A673 (cell line): ENCODE measurements around the gene PIGU. TPM values are rescaled to one million over a fixed set of nuclear protein-coding genes. Genes with fewer than 3 reads are reported as not detected.

Experiments
- BruUV-seq: library from RNA; stranded (reverse); fragments of 400-500 nt; replicated peaks from 2 replicates; lab custom pipeline; 2021; lab: Mats Ljungman, UMichigan
- CTCF ChIA-PET: fragments of 300-600 bp; sonication (Branson Sonifier 250); formaldehyde crosslinking; loops from one replicate; lab custom pipeline; 2022; ENCODE audit warnings: antibody characterized with exemption; lab: Charles Lee
- POLR2A ChIA-PET: fragments of 300-600 bp; sonication (Branson Sonifier 250); formaldehyde crosslinking; loops from one replicate; lab custom pipeline; 2022; ENCODE audit warnings: antibody characterized with exemption; ENCODE audit not compliant: low non-redundant PET; lab: Charles Lee
- DNase-seq: peaks from one replicate; pipeline ENCODE4 v3.0.0-alpha.2; 2015; ENCODE audit warnings: low spot score
- H3K27ac ChIP-seq: fragments of 200-600 bp; sonication (generic); 2 replicates; pipeline ENCODE4 v1.5.1; 2016; ENCODE audit warnings: mixed run types, low read depth, mild to moderate bottlenecking, mixed read lengths, antibody characterized with exemption, low read length; ENCODE audit not compliant: poor library complexity, severe bottlenecking
- H3K27me3 ChIP-seq: fragments of 200-600 bp; sonication (generic); replicated peaks from 2 replicates; pipeline ENCODE4 v1.6.1; 2017; ENCODE audit warnings: mixed run types, low read depth, mild to moderate bottlenecking, mixed read lengths, antibody characterized with exemption, low read length; ENCODE audit not compliant: insufficient read depth, poor library complexity
- H3K36me3 ChIP-seq: fragments of 200-600 bp; sonication (generic); 2 replicates; pipeline ENCODE4 v1.6.1; 2016; ENCODE audit warnings: mixed run types, mild to moderate bottlenecking, mixed read lengths, antibody characterized with exemption, low read length; ENCODE audit not compliant: insufficient read depth, poor library complexity, severe bottlenecking
- H3K4me1 ChIP-seq: fragments of 200-600 bp; sonication (generic); 2 replicates; pipeline ENCODE4 v1.6.1; 2017; ENCODE audit warnings: mixed run types, mild to moderate bottlenecking, mixed read lengths, antibody characterized with exemption, low read length; ENCODE audit not compliant: insufficient read depth, poor library complexity, severe bottlenecking
- H3K4me3 ChIP-seq: fragments of 200-600 bp; sonication (generic); 2 replicates; pipeline ENCODE4 v1.5.1; 2016; ENCODE audit warnings: low read depth, mixed run types, mild to moderate bottlenecking, mixed read lengths, low read length; ENCODE audit not compliant: poor library complexity, severe bottlenecking
- H3K9me3 ChIP-seq: fragments of 200-600 bp; sonication (generic); 2 replicates; pipeline ENCODE4 v1.6.1; 2016; ENCODE audit warnings: mixed run types, low read depth, mild to moderate bottlenecking, mixed read lengths, antibody characterized with exemption, low read length; ENCODE audit not compliant: poor library complexity, severe bottlenecking
- CTCF ChIP-seq: fragments of 300-800, 200-600 bp; sonication (generic); conservative IDR thresholded peaks from 2 replicates; pipeline ENCODE4 v1.5.1; 2017; ENCODE audit warnings: low read depth, mild to moderate bottlenecking, antibody characterized with exemption, low read length, moderate library complexity, mixed read lengths
- EZH2 ChIP-seq: fragments of 200-600 bp; sonication (generic); IDR thresholded peaks from 2 replicates; pipeline ENCODE4 v1.6.1; 2017; ENCODE audit warnings: borderline replicate concordance, low read depth, mild to moderate bottlenecking, mixed read lengths, antibody characterized with exemption, low read length; ENCODE audit not compliant: poor library complexity, severe bottlenecking
- intact Hi-C: fragments of 100-400 bp; cut with micrococcal nuclease; formaldehyde crosslinking; loops from one replicate; pipeline ENCODE4 v1.10.0; 2022; ENCODE audit not compliant: unreplicated experiment
- total RNA-seq: library from RNA; stranded (reverse); gene quantifications from 2 replicates; pipeline ENCODE4 v1.2.3, GENCODE V29; 2021

Gene PIGU
- total RNA-seq, 1 experiment from 2014 or later: 31.4 TPM

GRCh38 chr20:34595377-34596184 is 81.3 kb downstream of the PIGU start:
- Histone ChIP-seq H3K27me3 (no peaks in the 10 kb centered on the region), H3K36me3 (no peaks in the 10 kb centered on the region), H3K9me3 (no peaks in the 10 kb centered on the region), H3K4me1 (no peaks in the 10 kb centered on the region), H3K4me3 (no peak overlapping the region), H3K27ac (no peak overlapping the region)
- no peak for DNase-seq
- CTCF ChIA-PET: no interaction called here
- no TSS peak for BruUV-seq
- TF ChIP-seq EZH2: no peak
- TF ChIP-seq CTCF: no peak
- POLR2A ChIA-PET: no interaction called here
- intact Hi-C loops: no loop called here

GRCh38 chr20:34586488-34587163 is 90.3 kb downstream of the PIGU start:
- no peak for DNase-seq
- Histone ChIP-seq H3K4me3 (no peak overlapping the region), H3K36me3 (no peaks in the 10 kb centered on the region), H3K9me3 (no peaks in the 10 kb centered on the region), H3K27ac (no peak overlapping the region), H3K27me3 (no peaks in the 10 kb centered on the region), H3K4me1 (peaks cover 7% of the 10 kb centered on the region)
- TF ChIP-seq EZH2: no peak
- no peak for TF ChIP-seq CTCF
- intact Hi-C loops: no loop called here
- BruUV-seq: no TSS peak
- ChIA-PET CTCF (no interaction called here), POLR2A (no interaction called here)

GRCh38 chr20:34585019-34585418 is 91.9 kb downstream of the PIGU start:
- Histone ChIP-seq H3K4me1 (peaks cover 12% of the 10 kb centered on the region), H3K9me3 (no peaks in the 10 kb centered on the region), H3K36me3 (no peaks in the 10 kb centered on the region), H3K27me3 (no peaks in the 10 kb centered on the region), H3K27ac (no peak overlapping the region), H3K4me3 (no peak overlapping the region)
- DNase-seq: no peak
- intact Hi-C loops: no loop called here
- BruUV-seq: no TSS peak
- POLR2A ChIA-PET: no interaction called here
- CTCF ChIA-PET: no interaction called here
- no peak for TF ChIP-seq EZH2
- no peak for TF ChIP-seq CTCF
